ENCODE measurements around the gene SLC45A3. TPM values are rescaled to one million over a fixed set of nuclear protein-coding genes. Genes with fewer than 3 reads are reported as not detected.

Gene SLC45A3
- total RNA-seq, 4 donors from 2014 or later, result 0.51 to 4.1 (median 1.6) TPM

GRCh38 chr1:205700865-205701401 lies 20.6 kb upstream of the SLC45A3 start:
- Histone ChIP-seq H3K4me3 (no peak overlapping the region), H3K36me3 (no peaks in the 10 kb centered on the region), H3K9me3 (no peaks in the 10 kb centered on the region), H3K4me1 (no peaks in the 10 kb centered on the region), H3K27ac (no peak overlapping the region), H3K27me3 (no peaks in the 10 kb centered on the region)
- TF ChIP-seq POLR2A (IDR thresholded peaks at IDR 0.05), result no peak
- TF ChIP-seq CTCF (IDR thresholded peaks at IDR 0.05), result no peak
- DNase-seq, result no peak
- intact Hi-C loops (cut with DNase I; ENCODE audit: low total_unique reads), result no loop called here

GRCh38 chr1:205699416-205699815 lies 19.1 kb upstream of the SLC45A3 start:
- intact Hi-C loops (cut with DNase I; ENCODE audit: low total_unique reads), result no loop called here

GRCh38 chr1:205698921-205699320 lies 18.6 kb upstream of the SLC45A3 start:
- Histone ChIP-seq H3K4me1 (no peaks in the 10 kb centered on the region), H3K4me3 (no peak overlapping the region), H3K27ac (no peak overlapping the region), H3K36me3 (no peaks in the 10 kb centered on the region), H3K9me3 (no peaks in the 10 kb centered on the region), H3K27me3 (no peaks in the 10 kb centered on the region)
- intact Hi-C loops (cut with DNase I; ENCODE audit: low total_unique reads), result no loop called here
- no peak for DNase-seq
- no peak for TF ChIP-seq POLR2A (IDR thresholded peaks at IDR 0.05)
- no peak for TF ChIP-seq CTCF (IDR thresholded peaks at IDR 0.05)

More at GRCh38 chr1:205699416-205699815, 19.1 kb upstream of the SLC45A3 start:
- TF ChIP-seq CTCF (IDR thresholded peaks at IDR 0.05) (no peak), POLR2A (IDR thresholded peaks at IDR 0.05) (no peak)
- H3K9me3 ChIP-seq, result no peaks in the 10 kb centered on the region
- no peaks in the 10 kb centered on the region for H3K27me3 ChIP-seq
- no peak overlapping the region for H3K4me3 ChIP-seq
- no peaks in the 10 kb centered on the region for H3K36me3 ChIP-seq
- DNase-seq, result no peak
- H3K4me1 ChIP-seq, result no peaks in the 10 kb centered on the region
- H3K27ac ChIP-seq, result no peak overlapping the region

- Histone ChIP-seq H3K4me1 (no peaks in the 10 kb centered on the region), H3K4me3 (no peak overlapping the region), H3K9me3 (no peaks in the 10 kb centered on the region), H3K27me3 (no peaks in the 10 kb centered on the region), H3K27ac (no peak overlapping the region), H3K36me3 (no peaks in the 10 kb centered on the region)
- TF ChIP-seq CTCF (IDR thresholded peaks at IDR 0.05), result no peak
- TF ChIP-seq POLR2A (IDR thresholded peaks at IDR 0.05), result no peak
- DNase-seq, result no peak
- intact Hi-C loops (cut with DNase I; ENCODE audit: low total_unique reads), result no loop called here
These were observed 13.2 kb upstream of the SLC45A3 start for GRCh38 chr1:205693421-205693991.

- Histone ChIP-seq H3K27ac (no peak overlapping the region), H3K9me3 (no peaks in the 10 kb centered on the region), H3K4me3 (no peak overlapping the region), H3K27me3 (no peaks in the 10 kb centered on the region), H3K36me3 (no peaks in the 10 kb centered on the region), H3K4me1 (no peaks in the 10 kb centered on the region)
- TF ChIP-seq POLR2A (IDR thresholded peaks at IDR 0.05) (no peak), CTCF (IDR thresholded peaks at IDR 0.05) (no peak)
- DNase-seq, result no peak
- intact Hi-C loops (cut with DNase I; ENCODE audit: low total_unique reads), result no loop called here
These were observed 12.1 kb upstream of the SLC45A3 start for GRCh38 chr1:205692423-205692822.
